Astrocyte (in vitro differentiated cells and primary cell): ENCODE results near the gene ZNRF1.

Experiments
- CTCF ChIP-seq: IDR thresholded peaks from 2 replicates; pipeline ENCODE4 v1.5.1; 2011; ENCODE audit warnings: low read depth, mild to moderate bottlenecking, inconsistent platforms, low read length, moderate library complexity; ENCODE audit not compliant: insufficient read depth
- EZH2 ChIP-seq: IDR thresholded peaks from 2 replicates; pipeline ENCODE4 v1.6.1; 2012; ENCODE audit warnings: mild to moderate bottlenecking, low read length, inconsistent platforms; ENCODE audit not compliant: insufficient read depth

- no peak for TF ChIP-seq CTCF
- TF ChIP-seq EZH2: no peak
Observed at GRCh38 chr16:75081179-75081859, 82.5 kb downstream of the ZNRF1 start.
